Gastroesophageal sphincter (tissue), 3 donors: Measurements from ENCODE around the gene EXOC6B.

Source experiments
- POLR2A ChIP-seq, 2 donors: fragments of 450-650 bp; IDR thresholded peaks; one replicate each; pipeline ENCODE4 v1.6.1; 2017; ENCODE audit warnings: antibody characterized with exemption in 2 of 2, mild to moderate bottlenecking in 2 of 2, moderate library complexity in 1 of 2
- POLR2AphosphoS5 ChIP-seq: sonication (generic); formaldehyde crosslinking; IDR thresholded peaks from one replicate; pipeline ENCODE4 v1.6.1; 2017; ENCODE audit warnings: antibody characterized with exemption
- TF ChIP-seq, protein P1 (sequence below), 4 experiments: fragments of 200-600 bp in 2 of 4; fragments of 450-650 bp in 2 of 4; sonication (generic) in 1 of 4; IDR thresholded peaks; one replicate each; pipeline ENCODE4 v1.5.1; 2017 to 2019; ENCODE audit warnings: antibody characterized with exemption in 4 of 4, mild to moderate bottlenecking in 2 of 4, moderate library complexity in 2 of 4

DNA sequence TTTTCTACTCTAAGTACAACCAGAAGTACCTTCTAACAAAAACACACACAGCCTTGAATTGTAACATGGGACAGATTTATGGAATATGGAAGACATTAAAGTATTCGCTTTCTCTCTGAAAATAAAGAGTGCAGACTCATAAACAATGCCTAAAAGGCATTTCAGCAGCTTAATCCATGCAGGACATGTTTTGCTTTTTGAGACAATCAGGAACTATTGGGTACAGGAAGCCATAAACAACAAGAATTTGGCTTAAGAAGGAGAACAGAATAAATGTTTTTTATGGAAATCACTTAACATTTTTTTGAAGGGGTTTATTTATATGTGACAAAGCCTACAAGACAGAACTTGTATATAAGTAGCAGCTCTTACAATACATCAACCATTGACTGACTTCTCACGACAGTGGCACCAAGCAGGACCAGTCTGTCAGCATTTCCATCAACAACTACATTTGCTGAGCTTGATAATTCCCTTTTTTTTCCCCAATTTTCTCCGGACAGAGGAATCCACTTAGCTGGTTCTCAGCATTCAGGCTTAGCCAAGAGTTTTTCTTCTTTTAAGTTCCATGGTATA lies 140.1 kb downstream of the EXOC6B start:
- TF ChIP-seq, protein P1, sequence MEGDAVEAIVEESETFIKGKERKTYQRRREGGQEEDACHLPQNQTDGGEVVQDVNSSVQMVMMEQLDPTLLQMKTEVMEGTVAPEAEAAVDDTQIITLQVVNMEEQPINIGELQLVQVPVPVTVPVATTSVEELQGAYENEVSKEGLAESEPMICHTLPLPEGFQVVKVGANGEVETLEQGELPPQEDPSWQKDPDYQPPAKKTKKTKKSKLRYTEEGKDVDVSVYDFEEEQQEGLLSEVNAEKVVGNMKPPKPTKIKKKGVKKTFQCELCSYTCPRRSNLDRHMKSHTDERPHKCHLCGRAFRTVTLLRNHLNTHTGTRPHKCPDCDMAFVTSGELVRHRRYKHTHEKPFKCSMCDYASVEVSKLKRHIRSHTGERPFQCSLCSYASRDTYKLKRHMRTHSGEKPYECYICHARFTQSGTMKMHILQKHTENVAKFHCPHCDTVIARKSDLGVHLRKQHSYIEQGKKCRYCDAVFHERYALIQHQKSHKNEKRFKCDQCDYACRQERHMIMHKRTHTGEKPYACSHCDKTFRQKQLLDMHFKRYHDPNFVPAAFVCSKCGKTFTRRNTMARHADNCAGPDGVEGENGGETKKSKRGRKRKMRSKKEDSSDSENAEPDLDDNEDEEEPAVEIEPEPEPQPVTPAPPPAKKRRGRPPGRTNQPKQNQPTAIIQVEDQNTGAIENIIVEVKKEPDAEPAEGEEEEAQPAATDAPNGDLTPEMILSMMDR (IDR thresholded peaks at IDR 0.05), result no peak
- no peak for TF ChIP-seq POLR2A (IDR thresholded peaks at IDR 0.05)
- no peak for TF ChIP-seq POLR2AphosphoS5
